GM18505 (cell line): Measurements from ENCODE around the gene PLCB3.

ENCODE experiments used
- ATAC-seq: cut with Tn5 transposase; IDR thresholded peaks from one replicate; pipeline ENCODE4 v1.9.1; 2021; ENCODE audit not compliant: unreplicated experiment
- POLR2A ChIP-seq: IDR thresholded peaks from 4 replicates; pipeline ENCODE4 v1.6.1; 2011; ENCODE audit warnings: borderline replicate concordance; ENCODE audit not compliant: insufficient read depth, insufficient read length; ENCODE audit errors: extremely low read depth

Gene PLCB3

GRCh38 chr11:64266339-64266738, 15.0 kb downstream of the PLCB3 start:
- no peak for ATAC-seq
- TF ChIP-seq POLR2A = no peak

- ATAC-seq = no peak
- TF ChIP-seq POLR2A = no peak
Measured at GRCh38 chr11:64267207-64267945, 16.0 kb downstream of the PLCB3 start.

- TF ChIP-seq POLR2A = no peak
- ATAC-seq = no peak
Measured at GRCh38 chr11:64268025-64268892, 16.9 kb downstream of the PLCB3 start.

- peak; percentile 4 for ATAC-seq
- TF ChIP-seq POLR2A = no peak
Measured at GRCh38 chr11:64268893-64269539, 17.7 kb downstream of the PLCB3 start.

- TF ChIP-seq POLR2A = peak; percentile 80
- ATAC-seq = peak; percentile 54
Measured at GRCh38 chr11:64269540-64270220, 18.4 kb downstream of the PLCB3 start.

- no peak for TF ChIP-seq POLR2A
- no peak for ATAC-seq
Measured at GRCh38 chr11:64275031-64275800, 23.9 kb downstream of the PLCB3 start.

GRCh38 chr11:64275841-64276240, 24.5 kb downstream of the PLCB3 start:
- no peak for TF ChIP-seq POLR2A
- ATAC-seq = no peak

- TF ChIP-seq POLR2A = no peak
- no peak for ATAC-seq
Measured at GRCh38 chr11:64276653-64277431, 25.5 kb downstream of the PLCB3 start.

- no peak for TF ChIP-seq POLR2A
- ATAC-seq = no peak
Measured at GRCh38 chr11:64278576-64279190, 27.4 kb downstream of the PLCB3 start.

- TF ChIP-seq POLR2A = no peak
- no peak for ATAC-seq
Measured at GRCh38 chr11:64281957-64282770, 30.8 kb downstream of the PLCB3 start.
